ENCODE measurements around the gene PKD1L1.
"Not testable (repeated sequence)": the region's sequence is repeated elsewhere in the genome, so short reads cannot be mapped to it uniquely, and the experiment has no call there.

The PKD1L1 gene

GRCh38 chr7:47757921-47758411 is 190.3 kb downstream of the PKD1L1 start:
- intact Hi-C loops (cut with DNase I) = no loop called here
- peak in 9 of 10 donors; percentile 24 to 96 (median 75) for DNase-seq

- intact Hi-C loops (cut with DNase I) = no loop called here
- DNase-seq = no peak
These were observed 191.6 kb downstream of the PKD1L1 start for GRCh38 chr7:47756636-47757035.

GRCh38 chr7:47755248-47755647 is 193.0 kb downstream of the PKD1L1 start:
- intact Hi-C loops (cut with DNase I) = no loop called here
- DNase-seq = no peak

- intact Hi-C loops (cut with DNase I); DNase-seq: not testable (repeated sequence)
These were observed 196.5 kb downstream of the PKD1L1 start for GRCh38 chr7:47751724-47752123.

GRCh38 chr7:47751043-47751442 is 197.2 kb downstream of the PKD1L1 start:
- intact Hi-C loops (cut with DNase I) = no loop called here
- DNase-seq = no peak

- intact Hi-C loops (cut with DNase I) = no loop called here
- no peak for DNase-seq
These were observed 200.2 kb downstream of the PKD1L1 start for GRCh38 chr7:47748041-47748440.

GRCh38 chr7:47747160-47747559 is 201.1 kb downstream of the PKD1L1 start:
- DNase-seq = no peak
- intact Hi-C loops (cut with DNase I) = no loop called here

- intact Hi-C loops (cut with DNase I) = no loop called here
- DNase-seq = no peak
These were observed 201.8 kb downstream of the PKD1L1 start for GRCh38 chr7:47746468-47746867.

- DNase-seq = no peak
- intact Hi-C loops (cut with DNase I) = no loop called here
These were observed 203.4 kb downstream of the PKD1L1 start for GRCh38 chr7:47744883-47745282.

- intact Hi-C loops (cut with DNase I) = no loop called here
These were observed 204.2 kb downstream of the PKD1L1 start for GRCh38 chr7:47743965-47744591.

GRCh38 chr7:47741984-47742383 is 206.3 kb downstream of the PKD1L1 start:
- intact Hi-C loops (cut with DNase I) = no loop called here
- DNase-seq = no peak

More at GRCh38 chr7:47743965-47744591, 204.2 kb downstream of the PKD1L1 start:
- no peak for DNase-seq

- intact Hi-C loops (cut with DNase I) = no loop called here
- DNase-seq = no peak
These were observed 208.4 kb downstream of the PKD1L1 start for GRCh38 chr7:47739891-47740290.

- intact Hi-C loops (cut with DNase I) = no loop called here
- DNase-seq = no peak
These were observed 208.9 kb downstream of the PKD1L1 start for GRCh38 chr7:47739301-47739875.

GRCh38 chr7:47738563-47739166 is 209.6 kb downstream of the PKD1L1 start:
- DNase-seq = no peak
- intact Hi-C loops (cut with DNase I) = no loop called here

GRCh38 chr7:47737601-47738000 is 210.7 kb downstream of the PKD1L1 start:
- intact Hi-C loops (cut with DNase I) = no loop called here
- no peak for DNase-seq

GRCh38 chr7:47735431-47736345 is 212.6 kb downstream of the PKD1L1 start:
- intact Hi-C loops (cut with DNase I) = no loop called here
- DNase-seq = no peak

GRCh38 chr7:47734949-47735291 is 213.3 kb downstream of the PKD1L1 start:
- DNase-seq = no peak
- intact Hi-C loops (cut with DNase I) = no loop called here

- DNase-seq = no peak
- intact Hi-C loops (cut with DNase I) = no loop called here
These were observed 213.8 kb downstream of the PKD1L1 start for GRCh38 chr7:47734287-47734948.

GRCh38 chr7:47730142-47730541 is 218.1 kb downstream of the PKD1L1 start:
- peak in 1 of 10 donors; percentile 12 for DNase-seq
- intact Hi-C loops (cut with DNase I) = no loop called here

GRCh38 chr7:47726047-47726726 is 222.1 kb downstream of the PKD1L1 start:
- intact Hi-C loops (cut with DNase I) = no loop called here
- DNase-seq = no peak
